Airway epithelial cell (primary cell): ENCODE results near the gene FAM83G. TPM values are rescaled to one million over a fixed set of nuclear protein-coding genes. Genes with fewer than 3 reads are reported as not detected.

Experiments
- total RNA-seq: library from RNA; depleted of rRNA; stranded (reverse); fragments of >200 nt; gene quantifications from 2 replicates; pipeline ENCODE4 v1.2.3, GENCODE V29; 2015

Gene FAM83G
- 48.5 and 61.9 TPM in 2 replicates for total RNA-seq

GRCh38 chr17:19004421-19005136 is at the start of gene FAM83G:
FAM83G (minus strand) TSS chr17:19004764; CDS start chr17:19004041, 723 bp downstream.

GRCh38 chr17:19046782-19047375 is 42.3 kb upstream of the FAM83G start, which contains the start of gene GRAP:
GRAP (minus strand) TSS chr17:19046957; CDS start chr17:19046926, 31 bp downstream.

GRCh38 chr17:18951941-18952842 is 52.4 kb downstream of the FAM83G start, which contains the start of gene SLC5A10:
SLC5A10 (plus strand) TSS chr17:18952165; CDS start chr17:18952206, 41 bp downstream.

Other genes with a start within 250 kb of the FAM83G start
- 42.7 and 44.2 TPM in 2 replicates for gene TVP23B, start 223.6 kb downstream of the FAM83G start, total RNA-seq
- 30.9 and 34.6 TPM in 2 replicates for gene PRPSAP2, start 146.6 kb downstream of the FAM83G start, total RNA-seq
- 0.05 TPM in 1 of 2 replicates, not detected in the other for gene SLC5A10, start 52.6 kb downstream of the FAM83G start, total RNA-seq
- gene GRAP, start 42.2 kb upstream of the FAM83G start, total RNA-seq = 0.05 and 0.07 TPM in 2 replicates
- not detected in 2 replicates for gene GRAPL, start 122.8 kb upstream of the FAM83G start, total RNA-seq
- gene EPN2, start 232.6 kb upstream of the FAM83G start, total RNA-seq = 24.1 and 29.3 TPM in 2 replicates